GM12864 (cell line): Measurements from ENCODE around the gene CHCHD6.
"Not testable (repeated sequence)": the region's sequence is repeated elsewhere in the genome, so short reads cannot be mapped to it uniquely, and the experiment has no call there.

Experiments
- DNase-seq: peaks from one replicate; pipeline ENCODE4 v3.0.0-alpha.2; 2011; ENCODE audit warnings: low read depth
- H3K4me3 ChIP-seq: 2 replicates; pipeline ENCODE4 v1.5.1; 2011; ENCODE audit warnings: mild to moderate bottlenecking, low read depth, low read length, control low read depth
- TF ChIP-seq, protein P1 (sequence below): IDR thresholded peaks from 2 replicates; pipeline ENCODE4 v1.5.1; 2011; ENCODE audit warnings: low read depth, mild to moderate bottlenecking, moderate library complexity, low read length, control low read depth, inconsistent platforms; ENCODE audit errors: missing control alignments

The CHCHD6 gene

GRCh38 chr3:126773783-126774182 is 69.7 kb downstream of the CHCHD6 start:
- DNase-seq, result no peak
- no peak overlapping the region for H3K4me3 ChIP-seq
- TF ChIP-seq, protein P1, sequence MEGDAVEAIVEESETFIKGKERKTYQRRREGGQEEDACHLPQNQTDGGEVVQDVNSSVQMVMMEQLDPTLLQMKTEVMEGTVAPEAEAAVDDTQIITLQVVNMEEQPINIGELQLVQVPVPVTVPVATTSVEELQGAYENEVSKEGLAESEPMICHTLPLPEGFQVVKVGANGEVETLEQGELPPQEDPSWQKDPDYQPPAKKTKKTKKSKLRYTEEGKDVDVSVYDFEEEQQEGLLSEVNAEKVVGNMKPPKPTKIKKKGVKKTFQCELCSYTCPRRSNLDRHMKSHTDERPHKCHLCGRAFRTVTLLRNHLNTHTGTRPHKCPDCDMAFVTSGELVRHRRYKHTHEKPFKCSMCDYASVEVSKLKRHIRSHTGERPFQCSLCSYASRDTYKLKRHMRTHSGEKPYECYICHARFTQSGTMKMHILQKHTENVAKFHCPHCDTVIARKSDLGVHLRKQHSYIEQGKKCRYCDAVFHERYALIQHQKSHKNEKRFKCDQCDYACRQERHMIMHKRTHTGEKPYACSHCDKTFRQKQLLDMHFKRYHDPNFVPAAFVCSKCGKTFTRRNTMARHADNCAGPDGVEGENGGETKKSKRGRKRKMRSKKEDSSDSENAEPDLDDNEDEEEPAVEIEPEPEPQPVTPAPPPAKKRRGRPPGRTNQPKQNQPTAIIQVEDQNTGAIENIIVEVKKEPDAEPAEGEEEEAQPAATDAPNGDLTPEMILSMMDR, result no peak

GRCh38 chr3:126777366-126777765 is 73.3 kb downstream of the CHCHD6 start:
- no peak overlapping the region for H3K4me3 ChIP-seq
- no peak for DNase-seq
- TF ChIP-seq, protein P1, result no peak

DNA sequence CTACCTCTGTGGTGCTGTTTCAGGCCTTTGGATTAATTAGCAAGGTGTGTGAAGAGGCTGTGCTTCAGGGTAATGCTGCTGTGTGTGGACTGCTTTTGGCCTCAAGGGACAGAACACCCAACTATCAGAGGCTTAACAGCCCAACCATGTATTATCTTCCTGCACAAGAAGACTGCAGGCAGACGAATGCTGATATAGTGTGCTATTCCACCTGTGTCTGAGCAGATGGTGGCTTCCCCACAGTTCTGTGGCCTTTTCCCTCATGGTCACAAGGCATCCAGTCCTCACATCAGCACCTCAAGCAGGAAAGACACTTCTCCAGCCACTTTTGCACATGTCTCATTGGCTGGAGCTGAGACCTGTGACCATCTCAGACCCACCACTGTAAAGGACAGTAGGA is 76.6 kb downstream of the CHCHD6 start:
- no peak for DNase-seq
- H3K4me3 ChIP-seq, result no peak overlapping the region
- TF ChIP-seq, protein P1, result no peak

DNA sequence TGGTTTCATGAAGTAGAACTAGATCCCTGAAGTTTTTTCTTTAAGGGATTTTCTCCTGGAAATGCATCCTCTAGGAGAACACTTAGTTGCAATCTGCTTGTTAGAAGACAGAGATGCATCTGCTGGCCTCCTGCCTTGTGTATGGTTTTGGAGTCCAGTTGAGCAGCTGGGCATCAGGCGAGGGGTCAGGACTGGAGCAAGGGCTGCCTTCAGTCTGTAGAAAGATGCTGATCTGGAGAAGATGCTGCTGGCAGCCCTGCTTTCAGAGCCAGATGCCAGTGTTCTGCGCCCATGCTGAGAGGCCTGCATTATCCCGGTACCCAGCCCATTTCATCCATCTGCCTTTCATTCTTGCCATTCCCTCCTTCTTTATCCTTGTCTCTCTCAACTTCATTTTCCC is 77.4 kb downstream of the CHCHD6 start:
- TF ChIP-seq, protein P1, result no peak
- no peak for DNase-seq
- H3K4me3 ChIP-seq, result no peak overlapping the region

- H3K4me3 ChIP-seq, result no peak overlapping the region
- TF ChIP-seq, protein P1, result no peak
- no peak for DNase-seq
Measured at GRCh38 chr3:126781889-126782491, 78.0 kb downstream of the CHCHD6 start.

- H3K4me3 ChIP-seq, result no peak overlapping the region
- TF ChIP-seq, protein P1, result no peak
- no peak for DNase-seq
Measured at GRCh38 chr3:126782536-126782935, 78.5 kb downstream of the CHCHD6 start.

DNA sequence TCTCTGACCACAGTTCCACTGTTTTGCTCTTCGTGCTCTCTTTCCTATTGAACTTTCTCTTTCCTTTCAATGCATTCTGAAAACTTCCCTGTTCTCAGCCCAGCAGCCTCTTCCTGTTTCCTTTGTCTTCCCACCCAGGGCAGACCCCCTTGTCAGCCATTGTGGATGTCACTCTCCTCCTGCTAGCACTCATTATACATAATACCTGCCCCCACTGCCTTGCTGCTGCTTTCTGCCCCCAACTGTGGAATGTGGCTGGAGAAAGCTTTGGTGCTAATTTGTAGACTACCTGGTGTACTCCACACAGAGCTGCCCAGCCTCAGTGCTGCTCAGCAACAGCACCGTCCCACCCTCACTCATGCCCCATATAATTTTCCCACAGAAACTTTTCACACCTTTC is 80.2 kb downstream of the CHCHD6 start:
- TF ChIP-seq, protein P1, result no peak
- no peak for DNase-seq
- H3K4me3 ChIP-seq, result no peak overlapping the region

DNA sequence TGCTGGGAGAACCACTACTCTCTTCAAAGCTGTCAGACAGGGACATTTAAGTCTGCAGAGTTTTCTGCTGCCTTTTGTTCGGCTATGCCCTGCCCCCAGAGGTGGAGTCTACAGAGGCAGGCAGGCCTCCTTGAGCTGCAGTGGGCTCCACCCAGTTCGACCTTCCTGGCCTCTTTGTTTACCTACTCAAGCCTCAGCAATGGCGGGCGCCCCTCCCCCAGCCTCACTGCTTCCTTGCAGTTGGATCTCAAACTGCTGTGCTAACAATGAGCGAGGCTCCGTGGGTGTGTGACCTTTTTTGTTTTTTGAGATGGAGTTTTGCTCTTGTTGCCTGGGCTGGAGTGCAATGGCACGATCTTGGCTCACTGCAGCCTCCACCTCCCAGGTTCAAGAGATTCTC is 87.3 kb downstream of the CHCHD6 start:
- not testable (repeated sequence) for H3K4me3 ChIP-seq, DNase-seq
